Neural cell (in vitro differentiated cells): ENCODE measurements around the gene FASLG. TPM values are rescaled to one million over a fixed set of nuclear protein-coding genes. Genes with fewer than 3 reads are reported as not detected.

ENCODE experiments used
- H2AFZ ChIP-seq: fragments of 200-600, 300-800 bp; sonication (generic), shearing (Covaris generic); 2 replicates; pipeline ENCODE4 v1.6.0; 2014; ENCODE audit warnings: low read depth, mild to moderate bottlenecking, antibody characterized with exemption, low read length, moderate library complexity
- H3F3A ChIP-seq: fragments of 200-600 bp; shearing (Covaris generic); 2 replicates; pipeline ENCODE4 v1.6.1; 2016; ENCODE audit warnings: mild to moderate bottlenecking, moderate library complexity, mixed read lengths, antibody characterized with exemption, low read length; ENCODE audit not compliant: insufficient read depth, poor library complexity, severe bottlenecking
- H3K27ac ChIP-seq: fragments of 200-600, 300-800 bp; sonication (generic), shearing (Covaris generic); 2 replicates; pipeline ENCODE4 v1.5.1; 2014; ENCODE audit warnings: mild to moderate bottlenecking, low read length, moderate library complexity
- H3K27me3 ChIP-seq: fragments of 300-800, 200-600 bp; sonication (generic), shearing (Covaris generic); 2 replicates; pipeline ENCODE4 v1.6.0; 2014; ENCODE audit warnings: mild to moderate bottlenecking, low read depth, low read length, moderate library complexity; ENCODE audit not compliant: insufficient read depth
- H3K36me3 ChIP-seq: fragments of 300-800, 200-600 bp; sonication (generic), shearing (Covaris generic); 2 replicates; pipeline ENCODE4 v1.5.1; 2014; ENCODE audit warnings: mild to moderate bottlenecking, antibody characterized with exemption, low read length, moderate library complexity; ENCODE audit not compliant: insufficient read depth
- H3K4me2 ChIP-seq: fragments of 300-800, 200-600 bp; sonication (generic), shearing (Covaris generic); 2 replicates; pipeline ENCODE4 v1.6.0; 2014; ENCODE audit warnings: mild to moderate bottlenecking, low read length
- H3K4me3 ChIP-seq: fragments of 300-800, 200-600 bp; sonication (generic), shearing (Covaris generic); 2 replicates; pipeline ENCODE4 v1.5.1; 2014; ENCODE audit warnings: mild to moderate bottlenecking, low read length, moderate library complexity
- H3K79me2 ChIP-seq: fragments of 200-600 bp; shearing (Covaris generic); replicated peaks from 2 replicates; pipeline ENCODE4 v1.6.0; 2014; ENCODE audit warnings: mild to moderate bottlenecking, low read length, moderate library complexity; ENCODE audit not compliant: insufficient read depth
- H3K9ac ChIP-seq: fragments of 300-800, 200-600 bp; sonication (generic), shearing (Covaris generic); 2 replicates; pipeline ENCODE4 v1.6.1; 2016; ENCODE audit warnings: mild to moderate bottlenecking, low read length, mixed read lengths
- H3K9me2 ChIP-seq: fragments of 200-600 bp; shearing (Covaris generic); 2 replicates; pipeline ENCODE4 v1.6.1; 2016; ENCODE audit warnings: mild to moderate bottlenecking, low read length, mixed read lengths; ENCODE audit not compliant: insufficient read depth
- H3K9me3 ChIP-seq: fragments of 200-600, 300-800 bp; sonication (generic), shearing (Covaris generic); 2 replicates; pipeline ENCODE4 v1.6.1; 2016; ENCODE audit warnings: mild to moderate bottlenecking, mixed run types, low read length, moderate library complexity, mixed read lengths
- H4K20me1 ChIP-seq: fragments of 200-600 bp; shearing (Covaris generic); 2 replicates; pipeline ENCODE4 v1.6.1; 2016; ENCODE audit warnings: mild to moderate bottlenecking, mixed run types; ENCODE audit not compliant: insufficient read depth
- CTCF ChIP-seq: fragments of 450-650 bp; IDR thresholded peaks from 2 replicates; pipeline ENCODE4 v1.5.1; 2014; ENCODE audit warnings: antibody characterized with exemption, mild to moderate bottlenecking, moderate library complexity; ENCODE audit not compliant: poor library complexity, severe bottlenecking
- EP300 ChIP-seq: fragments of 450-650 bp; conservative IDR thresholded peaks from 2 replicates; pipeline ENCODE4 v1.6.1; 2014; ENCODE audit warnings: antibody characterized with exemption, mild to moderate bottlenecking, moderate library complexity; ENCODE audit not compliant: poor library complexity, severe bottlenecking
- EZH2 ChIP-seq: fragments of 200-600, 300-800 bp; shearing (Covaris generic), sonication (generic); IDR thresholded peaks from 2 replicates; pipeline ENCODE4 v1.6.1; 2014; ENCODE audit warnings: antibody characterized with exemption, low read length, borderline replicate concordance, mild to moderate bottlenecking; ENCODE audit not compliant: insufficient read depth, poor library complexity, severe bottlenecking
- MXI1 ChIP-seq: fragments of 450-650 bp; conservative IDR thresholded peaks from 2 replicates; pipeline ENCODE4 v1.6.1; 2014; ENCODE audit warnings: antibody characterized with exemption, mild to moderate bottlenecking; ENCODE audit not compliant: poor library complexity, severe bottlenecking
- POLR2AphosphoS5 ChIP-seq: IDR thresholded peaks from 2 replicates; pipeline ENCODE4 v1.6.1; 2012
- RAD21 ChIP-seq: fragments of 450-650 bp; conservative IDR thresholded peaks from 2 replicates; pipeline ENCODE4 v1.6.1; 2014; ENCODE audit warnings: antibody characterized with exemption, mild to moderate bottlenecking, moderate library complexity
- REST ChIP-seq: IDR thresholded peaks from 2 replicates; pipeline ENCODE4 v1.6.1; 2012; ENCODE audit warnings: borderline replicate concordance
- SMC3 ChIP-seq: fragments of 450-650 bp; conservative IDR thresholded peaks from 2 replicates; pipeline ENCODE4 v1.6.1; 2014; ENCODE audit warnings: antibody characterized with exemption, mild to moderate bottlenecking, moderate library complexity; ENCODE audit not compliant: poor library complexity
- TAF1 ChIP-seq: IDR thresholded peaks from 2 replicates; pipeline ENCODE4 v1.6.1; 2012; ENCODE audit warnings: low read depth
- polyA plus RNA-seq: library from polyadenylated mRNA; depleted of rRNA; stranded (reverse); fragments of >200 nt; gene quantifications from 2 replicates; pipeline ENCODE4 v1.2.3, GENCODE V29; 2014

The FASLG gene
- polyA plus RNA-seq, 1 donor from 2014 or later = not detected

- Histone ChIP-seq H3K9me2 (no peaks in the 10 kb centered on the region), H3K9me3 (no peaks in the 10 kb centered on the region), H3F3A (no peaks in the 10 kb centered on the region), H3K27me3 (no peaks in the 10 kb centered on the region), H2AFZ (no peak overlapping the region), H3K4me3 (no peak overlapping the region), H3K27ac (no peak overlapping the region), H3K9ac (no peak overlapping the region), H4K20me1 (no peaks in the 10 kb centered on the region), H3K4me2 (no peak overlapping the region), H3K79me2 (no peaks in the 10 kb centered on the region), H3K36me3 (no peaks in the 10 kb centered on the region)
- TF ChIP-seq REST (no peak), MXI1 (no peak), TAF1 (no peak), RAD21 (no peak), EP300 (no peak), EZH2 (no peak)
Observed at GRCh38 chr1:172657586-172657985, 1.3 kb upstream of the FASLG start.

- H2AFZ ChIP-seq = no peak overlapping the region
- H4K20me1 ChIP-seq = no peaks in the 10 kb centered on the region
- H3K9me2 ChIP-seq = no peaks in the 10 kb centered on the region
- H3K27me3 ChIP-seq = no peaks in the 10 kb centered on the region
- H3K9me3 ChIP-seq = no peaks in the 10 kb centered on the region
- no peaks in the 10 kb centered on the region for H3F3A ChIP-seq
- no peak overlapping the region for H3K4me2 ChIP-seq
- H3K9ac ChIP-seq = no peak overlapping the region
- H3K36me3 ChIP-seq = no peaks in the 10 kb centered on the region
- TF ChIP-seq EZH2 (no peak), MXI1 (no peak)
- no peaks in the 10 kb centered on the region for H3K79me2 ChIP-seq
- no peak overlapping the region for H3K4me3 ChIP-seq
- no peak overlapping the region for H3K27ac ChIP-seq
Observed at GRCh38 chr1:172661107-172661506, 2.2 kb downstream of the FASLG start.

- Histone ChIP-seq H4K20me1 (no peaks in the 10 kb centered on the region), H3K9me3 (no peaks in the 10 kb centered on the region), H3K9ac (no peak overlapping the region), H3K27me3 (no peaks in the 10 kb centered on the region), H3K4me3 (no peak overlapping the region), H3K79me2 (no peaks in the 10 kb centered on the region), H2AFZ (no peak overlapping the region), H3K36me3 (no peaks in the 10 kb centered on the region), H3K9me2 (no peaks in the 10 kb centered on the region), H3F3A (no peaks in the 10 kb centered on the region), H3K27ac (no peak overlapping the region), H3K4me2 (no peak overlapping the region)
- TF ChIP-seq CTCF = no peak
- no peak for TF ChIP-seq EP300
- TF ChIP-seq EZH2 = no peak
- no peak for TF ChIP-seq REST
- no peak for TF ChIP-seq RAD21
- TF ChIP-seq TAF1 = no peak
- no peak for TF ChIP-seq POLR2AphosphoS5
- no peak for TF ChIP-seq SMC3
- no peak for TF ChIP-seq MXI1
Observed at GRCh38 chr1:172662464-172663109, 3.7 kb downstream of the FASLG start.
